HCT116 (cell line): ENCODE results near the gene PIK3R1.

Source experiments
- CEBPB ChIP-seq: IDR thresholded peaks from 2 replicates; pipeline ENCODE4 v1.6.1; 2012; ENCODE audit warnings: low read depth
- CTCF ChIP-seq, 3 experiments: fragments of 200-600 bp in 1 of 3; sonication (generic) in 1 of 3; IDR thresholded peaks in 2 of 3; conservative IDR thresholded peaks in 1 of 3; 2 replicates each; pipeline ENCODE4 v1.5.1; 2012 to 2017; ENCODE audit warnings: low read depth in 2 of 3, low read length in 2 of 3, antibody characterized with exemption in 1 of 3, borderline replicate concordance in 1 of 3, control low read depth in 1 of 3, mild to moderate bottlenecking in 1 of 3, mixed read lengths in 1 of 3, mixed run types in 1 of 3, moderate library complexity in 1 of 3; ENCODE audit not compliant: insufficient read depth in 1 of 3
- POLR2A ChIP-seq: IDR thresholded peaks from 2 replicates; pipeline ENCODE4 v1.7.0; 2011; ENCODE audit warnings: borderline replicate concordance; ENCODE audit not compliant: insufficient read depth, insufficient read length; ENCODE audit errors: extremely low read depth

GRCh38 chr5:68287631-68287975 lies 72.0 kb downstream of the PIK3R1 start:
- TF ChIP-seq CTCF (IDR thresholded peaks at IDR 0.05 in 2 of 3, conservative IDR thresholded peaks at IDR 0.05 in 1 of 3; ENCODE audit: borderline replicate concordance in 1 of 3, insufficient read depth in 1 of 3, low read depth in 2 of 3, low read length in 2 of 3) (no peak), CEBPB (no peak), POLR2A (no peak)
